HL-60 (cell line): ENCODE data around the gene RBFOX1.

Experiments
- CTCF ChIP-seq: IDR thresholded peaks from one replicate; pipeline ENCODE4 v1.5.1; 2011; ENCODE audit warnings: low read length, control low read depth, inconsistent platforms; ENCODE audit not compliant: insufficient read depth
- GABPA ChIP-seq: IDR thresholded peaks from 2 replicates; pipeline ENCODE4 v1.6.1; 2012; ENCODE audit warnings: low read depth
- SPI1 ChIP-seq: IDR thresholded peaks from 2 replicates; pipeline ENCODE4 v1.6.1; 2012; ENCODE audit warnings: low read depth, mild to moderate bottlenecking, borderline replicate concordance

- TF ChIP-seq SPI1: no peak
- TF ChIP-seq CTCF: no peak
- no peak for TF ChIP-seq GABPA
Observed at GRCh38 chr16:7722761-7723160, 390.1 kb downstream of the RBFOX1 start.
